Left kidney (tissue), 8 donors: ENCODE measurements around the gene C3orf62. TPM values are rescaled to one million over a fixed set of nuclear protein-coding genes. Genes with fewer than 3 reads are reported as not detected.

ENCODE experiments used
- DNase-seq: peaks from one replicate; pipeline ENCODE4 v3.0.0-alpha.2; 2013
- long read RNA-seq, 8 donors: transcript quantifications; one replicate each; lab custom pipeline, GENCODE V29; 2026
- polyA plus RNA-seq: library from polyadenylated mRNA; unstranded; fragments of 120-200 nt; gene quantifications from one replicate; pipeline ENCODE4 v1.2.1, GENCODE V29; 2013; ENCODE audit not compliant: insufficient read length

C3orf62 gene
- 13.1 TPM for polyA plus RNA-seq
- long read RNA-seq, donor 1, full-length matches to known transcripts = 1 of 1 reads
- long read RNA-seq, donor 1, partial matches to known transcripts = 0 of 1 reads
- long read RNA-seq, donor 1, other reads (novel, unspliced or antisense) = 0 of 1 reads
- long read RNA-seq, donor 2, full-length matches to known transcripts = 3 of 3 reads
- long read RNA-seq, donor 2, partial matches to known transcripts = 0 of 3 reads
- long read RNA-seq, donor 2, other reads (novel, unspliced or antisense) = 0 of 3 reads
- long read RNA-seq, donor 3, full-length matches to known transcripts = 3 of 3 reads
- long read RNA-seq, donor 3, partial matches to known transcripts = 0 of 3 reads
- long read RNA-seq, donor 3, other reads (novel, unspliced or antisense) = 0 of 3 reads
- long read RNA-seq, donor 4, full-length matches to known transcripts = 2 of 2 reads
- long read RNA-seq, donor 4, partial matches to known transcripts = 0 of 2 reads
- long read RNA-seq, donor 4, other reads (novel, unspliced or antisense) = 0 of 2 reads
- long read RNA-seq, donor 5, full-length matches to known transcripts = 2 of 2 reads
- long read RNA-seq, donor 5, partial matches to known transcripts = 0 of 2 reads
- long read RNA-seq, donor 5, other reads (novel, unspliced or antisense) = 0 of 2 reads
- long read RNA-seq, donor 6, full-length matches to known transcripts = 1 of 1 reads
- long read RNA-seq, donor 6, partial matches to known transcripts = 0 of 1 reads
- long read RNA-seq, donor 6, other reads (novel, unspliced or antisense) = 0 of 1 reads
- long read RNA-seq, donor 7, full-length matches to known transcripts = 6 of 6 reads
- long read RNA-seq, donor 7, partial matches to known transcripts = 0 of 6 reads
- long read RNA-seq, donor 7, other reads (novel, unspliced or antisense) = 0 of 6 reads
- long read RNA-seq, donor 8, full-length matches to known transcripts = 1 of 1 reads
- long read RNA-seq, donor 8, partial matches to known transcripts = 0 of 1 reads
- long read RNA-seq, donor 8, other reads (novel, unspliced or antisense) = 0 of 1 reads

- peak; percentile 84 for DNase-seq
Observed at GRCh38 chr3:49276475-49277382, at the start of gene C3orf62. C3orf62 (minus strand) TSS chr3:49277232; CDS start chr3:49276872, 360 bp downstream.

- no peak for DNase-seq
Observed at GRCh38 chr3:49324768-49325167, 47.7 kb upstream of the C3orf62 start.

- DNase-seq = no peak
Observed at GRCh38 chr3:49316696-49317457, 39.8 kb upstream of the C3orf62 start.

- DNase-seq = no peak
Observed at GRCh38 chr3:49313896-49314688, 37.1 kb upstream of the C3orf62 start.

- DNase-seq = no peak
Observed at GRCh38 chr3:49311283-49311682, 34.3 kb upstream of the C3orf62 start.

GRCh38 chr3:49310677-49311076 lies 33.6 kb upstream of the C3orf62 start:
- DNase-seq = no peak

- no peak for DNase-seq
Observed at GRCh38 chr3:49305608-49306007, 28.6 kb upstream of the C3orf62 start.

GRCh38 chr3:49302613-49303012 lies 25.6 kb upstream of the C3orf62 start:
- DNase-seq = no peak

- DNase-seq = no peak
Observed at GRCh38 chr3:49300595-49300994, 23.6 kb upstream of the C3orf62 start.

GRCh38 chr3:49298511-49298910 lies 21.5 kb upstream of the C3orf62 start:
- no peak for DNase-seq

GRCh38 chr3:49296781-49297411 lies 19.9 kb upstream of the C3orf62 start:
- DNase-seq = no peak

GRCh38 chr3:49295489-49296058 lies 18.5 kb upstream of the C3orf62 start:
- DNase-seq = peak; percentile 11

GRCh38 chr3:49294343-49294742 lies 17.3 kb upstream of the C3orf62 start:
- no peak for DNase-seq

GRCh38 chr3:49283997-49284396 lies 7.0 kb upstream of the C3orf62 start:
- DNase-seq = no peak

GRCh38 chr3:49279376-49279775 lies 2.3 kb upstream of the C3orf62 start:
- DNase-seq = no peak

- DNase-seq = no peak
Observed at GRCh38 chr3:49278548-49278947, 1.5 kb upstream of the C3orf62 start.

- DNase-seq = no peak
Observed at GRCh38 chr3:49277383-49277775, 347 bp upstream of the C3orf62 start.

- DNase-seq = no peak
Observed at GRCh38 chr3:49273825-49274532, 3.1 kb downstream of the C3orf62 start.
